Liver (tissue), 2 donors: Measurements from ENCODE around the gene ZGRF1.

Experiments
- TAF1 ChIP-seq: conservative IDR thresholded peaks from 2 replicates; pipeline ENCODE4 v1.6.1; 2016; ENCODE audit warnings: antibody characterized with exemption, mild to moderate bottlenecking
- TF ChIP-seq, protein P1 (sequence below): IDR thresholded peaks from 2 replicates; pipeline ENCODE4 v1.6.1; 2016; ENCODE audit warnings: antibody characterized with exemption, mild to moderate bottlenecking
- donor health status: healthy.

DNA sequence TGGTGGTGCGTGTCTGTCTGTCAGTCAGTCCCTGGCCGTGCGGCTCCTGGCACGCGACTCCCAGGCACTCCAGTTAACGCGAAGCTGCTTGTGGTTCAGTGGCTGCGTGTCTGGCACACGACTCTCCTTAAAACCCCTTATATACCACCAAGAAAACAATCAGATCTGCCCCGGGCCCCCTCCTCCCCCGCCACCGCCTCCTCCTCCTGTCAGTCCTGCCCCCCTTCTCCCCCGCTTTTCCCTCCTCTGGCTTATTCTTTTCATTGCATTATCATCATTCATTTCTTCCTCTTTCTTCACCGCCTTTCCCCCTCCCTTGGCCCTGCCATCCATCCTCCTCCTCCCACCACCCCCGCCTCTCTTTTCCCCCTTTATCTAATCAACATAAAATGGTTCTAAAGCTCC, 120.6 kb downstream of the ZGRF1 start, which contains the start of gene NEUROG2:
- TF ChIP-seq, protein P1, sequence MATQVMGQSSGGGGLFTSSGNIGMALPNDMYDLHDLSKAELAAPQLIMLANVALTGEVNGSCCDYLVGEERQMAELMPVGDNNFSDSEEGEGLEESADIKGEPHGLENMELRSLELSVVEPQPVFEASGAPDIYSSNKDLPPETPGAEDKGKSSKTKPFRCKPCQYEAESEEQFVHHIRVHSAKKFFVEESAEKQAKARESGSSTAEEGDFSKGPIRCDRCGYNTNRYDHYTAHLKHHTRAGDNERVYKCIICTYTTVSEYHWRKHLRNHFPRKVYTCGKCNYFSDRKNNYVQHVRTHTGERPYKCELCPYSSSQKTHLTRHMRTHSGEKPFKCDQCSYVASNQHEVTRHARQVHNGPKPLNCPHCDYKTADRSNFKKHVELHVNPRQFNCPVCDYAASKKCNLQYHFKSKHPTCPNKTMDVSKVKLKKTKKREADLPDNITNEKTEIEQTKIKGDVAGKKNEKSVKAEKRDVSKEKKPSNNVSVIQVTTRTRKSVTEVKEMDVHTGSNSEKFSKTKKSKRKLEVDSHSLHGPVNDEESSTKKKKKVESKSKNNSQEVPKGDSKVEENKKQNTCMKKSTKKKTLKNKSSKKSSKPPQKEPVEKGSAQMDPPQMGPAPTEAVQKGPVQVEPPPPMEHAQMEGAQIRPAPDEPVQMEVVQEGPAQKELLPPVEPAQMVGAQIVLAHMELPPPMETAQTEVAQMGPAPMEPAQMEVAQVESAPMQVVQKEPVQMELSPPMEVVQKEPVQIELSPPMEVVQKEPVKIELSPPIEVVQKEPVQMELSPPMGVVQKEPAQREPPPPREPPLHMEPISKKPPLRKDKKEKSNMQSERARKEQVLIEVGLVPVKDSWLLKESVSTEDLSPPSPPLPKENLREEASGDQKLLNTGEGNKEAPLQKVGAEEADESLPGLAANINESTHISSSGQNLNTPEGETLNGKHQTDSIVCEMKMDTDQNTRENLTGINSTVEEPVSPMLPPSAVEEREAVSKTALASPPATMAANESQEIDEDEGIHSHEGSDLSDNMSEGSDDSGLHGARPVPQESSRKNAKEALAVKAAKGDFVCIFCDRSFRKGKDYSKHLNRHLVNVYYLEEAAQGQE = no peak
- no peak for TF ChIP-seq TAF1
